Measurements from ENCODE around the gene FARS2.

GRCh38 chr6:5282191-5282623, 20.9 kb downstream of the FARS2 start:
- TF ChIP-seq CTCF (conservative IDR thresholded peaks at IDR 0.05; ENCODE audit: low read depth, low read length) (no peak), EZH2 (IDR thresholded peaks at IDR 0.05; ENCODE audit: borderline replicate concordance, low read depth, low read length, poor library complexity, severe bottlenecking) (no peak)

Measured in A673 (cell line).